PC-3 (cell line): ENCODE data around the gene IFNA8. TPM values are rescaled to one million over a fixed set of nuclear protein-coding genes. Genes with fewer than 3 reads are reported as not detected.
"Not testable (repeated sequence)": the region's sequence is repeated elsewhere in the genome, so short reads cannot be mapped to it uniquely, and the experiment has no call there.

Source experiments
- ATAC-seq: fragments of 200-7000 bp; cut with Tn5 transposase; 2 replicates; pipeline ENCODE4 v1.9.1; 2020; ENCODE audit warnings: mild to moderate bottlenecking, moderate library complexity
- Bru-seq: library from RNA; stranded (reverse); fragments of 400-500 nt; gene quantifications from one replicate; lab custom pipeline; 2021; lab: Mats Ljungman, UMichigan
- BruChase-seq, 2 experiments: library from RNA; stranded (reverse); fragments of 400-500 nt; gene quantifications; one replicate each; lab custom pipeline; 2021; lab: Mats Ljungman, UMichigan
- BruUV-seq: library from RNA; stranded (reverse); fragments of 400-500 nt; replicated peaks from 2 replicates; lab custom pipeline; 2021; lab: Mats Ljungman, UMichigan
- CTCF ChIA-PET: fragments of 300-600 bp; sonication (Branson Sonifier 250); formaldehyde crosslinking; loops from one replicate; lab custom pipeline; 2022; ENCODE audit warnings: antibody characterized with exemption; lab: Charles Lee
- POLR2A ChIA-PET: fragments of 300-600 bp; sonication (Branson Sonifier 250); formaldehyde crosslinking; loops from one replicate; lab custom pipeline; 2022; ENCODE audit warnings: antibody characterized with exemption; ENCODE audit not compliant: unreplicated experiment; lab: Charles Lee
- DNase-seq: peaks from one replicate; pipeline ENCODE4 v3.0.0-alpha.2; 2015
- H2AFZ ChIP-seq: fragments of 300-600 bp; sonication (generic); 2 replicates; pipeline ENCODE4 v1.6.0; 2016; ENCODE audit warnings: antibody characterized with exemption, low read length
- H3F3A ChIP-seq: fragments of 300-600 bp; sonication (generic); one replicate; pipeline ENCODE4 v1.6.0; 2017; ENCODE audit warnings: antibody characterized with exemption, low read length, control low read depth, mild to moderate bottlenecking; ENCODE audit not compliant: unreplicated experiment
- H3K27ac ChIP-seq: fragments of 300-600 bp; sonication (generic); 2 replicates; pipeline ENCODE4 v1.5.1; 2016; ENCODE audit warnings: mild to moderate bottlenecking, low read length
- H3K27me3 ChIP-seq: fragments of 300-600 bp; sonication (generic); 2 replicates; pipeline ENCODE4 v1.6.1; 2016; ENCODE audit warnings: low read length, mixed read lengths
- H3K36me3 ChIP-seq: fragments of 300-600 bp; sonication (generic); 2 replicates; pipeline ENCODE4 v1.6.1; 2016; ENCODE audit warnings: low read depth, mixed run types, low read length, mixed read lengths
- H3K4me1 ChIP-seq: fragments of 300-600 bp; sonication (generic); 2 replicates; pipeline ENCODE4 v1.5.1; 2016; ENCODE audit warnings: low read length; ENCODE audit not compliant: insufficient read depth
- H3K4me2 ChIP-seq: fragments of 300-600 bp; sonication (generic); 2 replicates; pipeline ENCODE4 v1.6.0; 2016; ENCODE audit warnings: low read length
- H3K4me3 ChIP-seq: fragments of 300-600 bp; sonication (generic); 2 replicates; pipeline ENCODE4 v1.5.1; 2016; ENCODE audit warnings: mild to moderate bottlenecking, low read length, mixed read lengths
- H3K79me2 ChIP-seq: fragments of 300-600 bp; sonication (generic); 2 replicates; pipeline ENCODE4 v1.6.1; 2017; ENCODE audit warnings: low read length, mixed read lengths
- H3K9ac ChIP-seq: fragments of 300-600 bp; sonication (generic); 2 replicates; pipeline ENCODE4 v1.6.0; 2016; ENCODE audit warnings: mild to moderate bottlenecking, low read length
- H3K9me2 ChIP-seq: fragments of 300-600 bp; sonication (generic); replicated peaks from 2 replicates; pipeline ENCODE4 v1.6.1; 2016; ENCODE audit warnings: mixed run types, low read length, mixed read lengths
- H3K9me3 ChIP-seq: fragments of 300-600 bp; sonication (generic); 2 replicates; pipeline ENCODE4 v1.6.1; 2016; ENCODE audit warnings: low read length, mixed read lengths
- H4K20me1 ChIP-seq: fragments of 300-600 bp; sonication (generic); 2 replicates; pipeline ENCODE4 v1.6.1; 2016; ENCODE audit warnings: low read length, mixed read lengths
- EZH2 ChIP-seq: fragments of 300-600 bp; sonication (generic); IDR thresholded peaks from one replicate; pipeline ENCODE4 v1.6.1; 2017; ENCODE audit warnings: antibody characterized with exemption, mild to moderate bottlenecking, low read length; ENCODE audit not compliant: unreplicated experiment
- EZH2phosphoT487 ChIP-seq: fragments of 300-600 bp; sonication (generic); IDR thresholded peaks from 2 replicates; pipeline ENCODE4 v1.6.1; 2018; ENCODE audit warnings: mild to moderate bottlenecking, antibody characterized with exemption, low read length, borderline replicate concordance
- intact Hi-C: fragments of 100-400 bp; cut with micrococcal nuclease; formaldehyde crosslinking; loops from 2 replicates; pipeline ENCODE4 v1.9.0; 2023
- long read RNA-seq: library from polyadenylated mRNA; unstranded; transcript quantifications from one replicate; pipeline ENCODE4 v2.0.0, GENCODE V29; 2021; ENCODE audit not compliant: unreplicated experiment
- total RNA-seq: library from RNA; depleted of rRNA; stranded (reverse); fragments of >200 nt; gene quantifications from 2 replicates; pipeline ENCODE4 v1.2.3, GENCODE V29; 2014; rRNA removed
- TF ChIP-seq, protein P1 (sequence below): fragments of 300-600 bp; sonication (generic); conservative IDR thresholded peaks from 2 replicates; pipeline ENCODE4 v1.5.1; 2017; ENCODE audit warnings: antibody characterized with exemption, low read depth, mild to moderate bottlenecking, low read length

The IFNA8 gene
- not detected in 2 replicates for total RNA-seq
- Bru-seq, nascent RNA = not detected
- not detected for BruChase-seq, experiment 1, labeled RNA remaining after a 6-hour chase
- BruChase-seq, experiment 2, labeled RNA remaining after a 2-hour chase = not detected
- long read RNA-seq = 0 reads

DNA sequence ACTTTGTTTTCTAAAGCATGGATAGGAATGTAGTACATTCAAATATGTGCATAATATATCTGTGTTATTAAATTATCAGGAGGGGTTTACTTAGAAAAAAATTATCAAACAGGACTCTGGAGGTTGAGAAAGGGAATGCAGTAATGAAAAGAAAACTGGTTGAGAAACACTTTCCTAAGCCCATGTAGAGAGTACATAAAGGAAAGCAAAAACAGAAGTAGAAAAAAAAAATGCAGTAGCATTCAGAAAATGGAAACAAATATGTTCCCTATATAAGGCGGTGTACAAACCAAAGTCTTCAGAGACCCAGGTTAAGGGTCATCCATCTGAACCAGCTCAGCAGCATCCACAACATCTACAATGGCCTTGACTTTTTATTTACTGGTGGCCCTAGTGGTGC, at the start of gene IFNA8:
Gene IFNA8 (plus strand): TSS at position 301 of the 400 bp plus-strand sequence. CDS start 60 bp downstream, at position 361.
- no peak within 1 kb of the TSS for H2AFZ ChIP-seq
- H3F3A ChIP-seq = no peaks in the 10 kb centered on the region
- ATAC-seq (no peak), DNase-seq (no peak)
- no peaks in the 10 kb centered on the region for H3K4me1 ChIP-seq
- H3K9me3 ChIP-seq = no peaks in the 10 kb centered on the region
- ChIA-PET CTCF (no interaction called here), POLR2A (no interaction called here)
- H3K9me2 ChIP-seq = no peaks in the 10 kb centered on the region
- TF ChIP-seq EZH2 (no peak), EZH2phosphoT487 (no peak)
- TF ChIP-seq, protein P1, sequence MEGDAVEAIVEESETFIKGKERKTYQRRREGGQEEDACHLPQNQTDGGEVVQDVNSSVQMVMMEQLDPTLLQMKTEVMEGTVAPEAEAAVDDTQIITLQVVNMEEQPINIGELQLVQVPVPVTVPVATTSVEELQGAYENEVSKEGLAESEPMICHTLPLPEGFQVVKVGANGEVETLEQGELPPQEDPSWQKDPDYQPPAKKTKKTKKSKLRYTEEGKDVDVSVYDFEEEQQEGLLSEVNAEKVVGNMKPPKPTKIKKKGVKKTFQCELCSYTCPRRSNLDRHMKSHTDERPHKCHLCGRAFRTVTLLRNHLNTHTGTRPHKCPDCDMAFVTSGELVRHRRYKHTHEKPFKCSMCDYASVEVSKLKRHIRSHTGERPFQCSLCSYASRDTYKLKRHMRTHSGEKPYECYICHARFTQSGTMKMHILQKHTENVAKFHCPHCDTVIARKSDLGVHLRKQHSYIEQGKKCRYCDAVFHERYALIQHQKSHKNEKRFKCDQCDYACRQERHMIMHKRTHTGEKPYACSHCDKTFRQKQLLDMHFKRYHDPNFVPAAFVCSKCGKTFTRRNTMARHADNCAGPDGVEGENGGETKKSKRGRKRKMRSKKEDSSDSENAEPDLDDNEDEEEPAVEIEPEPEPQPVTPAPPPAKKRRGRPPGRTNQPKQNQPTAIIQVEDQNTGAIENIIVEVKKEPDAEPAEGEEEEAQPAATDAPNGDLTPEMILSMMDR = no peak
- BruUV-seq = no TSS peak
- H3K9ac ChIP-seq = no peak within 1 kb of the TSS
- 0 out of 2 replicates have a peak, but pooled peaks cover 4% of the 10 kb centered on the region for H3K27me3 ChIP-seq
- intact Hi-C loops = no loop called here
- H3K36me3 ChIP-seq = no peaks in the 10 kb centered on the region
- no peak within 1 kb of the TSS for H3K4me3 ChIP-seq
- H4K20me1 ChIP-seq = no peaks in the 10 kb centered on the region
- no peak within 1 kb of the TSS for H3K4me2 ChIP-seq
- no peaks in the 10 kb centered on the region for H3K79me2 ChIP-seq
- H3K27ac ChIP-seq = no peak within 1 kb of the TSS

DNA sequence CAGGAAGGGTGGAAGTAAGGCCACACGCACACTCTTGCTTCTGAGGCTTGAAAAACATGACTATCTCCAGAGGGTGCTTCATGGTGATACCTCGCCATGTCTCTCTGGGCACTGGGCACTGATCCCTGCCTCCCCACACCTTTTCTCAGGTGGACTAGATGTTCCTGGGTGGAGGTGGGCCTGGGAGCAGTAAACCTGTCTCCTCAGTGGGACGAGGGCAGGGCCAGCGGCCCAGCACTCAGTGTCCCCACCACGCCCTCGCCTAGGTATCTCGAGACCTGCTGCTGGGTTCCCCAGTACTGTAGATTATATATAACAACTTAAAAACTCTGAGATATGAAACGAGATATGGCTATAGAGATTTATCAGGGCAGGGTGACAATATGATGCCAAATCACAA, 46.6 kb upstream of the IFNA8 start:
- Histone ChIP-seq H3K9me3 (no peaks in the 10 kb centered on the region), H3K27me3 (no peaks in the 10 kb centered on the region), H2AFZ (no peak overlapping the region), H3K9ac (no peak overlapping the region), H3K27ac (no peak overlapping the region), H3K79me2 (no peaks in the 10 kb centered on the region), H3F3A (no peaks in the 10 kb centered on the region), H3K4me2 (no peak overlapping the region), H3K4me1 (no peaks in the 10 kb centered on the region), H4K20me1 (no peaks in the 10 kb centered on the region), H3K36me3 (no peaks in the 10 kb centered on the region), H3K4me3 (no peak overlapping the region), H3K9me2 (no peaks in the 10 kb centered on the region)
- CTCF ChIA-PET = no interaction called here
- BruUV-seq = no TSS peak
- POLR2A ChIA-PET = no interaction called here
- intact Hi-C loops = no loop called here
- TF ChIP-seq, protein P1 = no peak
- TF ChIP-seq EZH2 (no peak), EZH2phosphoT487 (no peak)
- ATAC-seq = no peak
- no peak for DNase-seq

DNA sequence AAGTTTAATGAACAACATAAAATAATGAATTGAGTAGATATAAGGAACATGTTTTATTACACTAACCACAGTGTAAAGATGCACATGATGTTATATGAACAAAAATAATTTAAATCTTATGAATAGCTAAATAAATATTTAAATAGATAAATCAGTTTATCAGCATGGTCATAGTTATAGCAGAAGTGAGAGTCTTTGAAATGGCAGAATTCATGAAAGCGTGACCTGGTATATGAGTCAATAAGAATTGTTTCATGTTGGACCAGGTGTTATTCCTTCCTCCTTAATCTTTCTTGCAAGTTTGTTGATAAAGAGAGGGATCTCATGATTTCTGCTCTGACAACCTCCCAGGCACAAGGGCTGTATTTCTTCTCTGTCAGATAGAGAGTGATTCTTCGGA, 41.7 kb upstream of the IFNA8 start:
- H3K27ac ChIP-seq, POLR2A ChIA-PET, H3K9me2 ChIP-seq, H3K4me3 ChIP-seq, BruUV-seq, H3K36me3 ChIP-seq, H3K79me2 ChIP-seq, H3F3A ChIP-seq, ATAC-seq, H4K20me1 ChIP-seq, intact Hi-C loops, CTCF ChIA-PET, DNase-seq, H3K27me3 ChIP-seq, H3K4me2 ChIP-seq, H2AFZ ChIP-seq, H3K4me1 ChIP-seq, H3K9ac ChIP-seq, H3K9me3 ChIP-seq: not testable (repeated sequence)
